Prostate gland (tissue), 2 donors: ENCODE results near the gene PRELP. TPM values are rescaled to one million over a fixed set of nuclear protein-coding genes. Genes with fewer than 3 reads are reported as not detected.

Experiments
- DNase-seq: peaks from one replicate; pipeline ENCODE4 v3.0.0-alpha.2; 2019; ENCODE audit warnings: low spot score
- H3K27ac ChIP-seq, 2 donors: fragments of 200-600 bp; sonication (generic); 2 replicates each; pipeline ENCODE4 v1.5.1; 2017 to 2019
- H3K27me3 ChIP-seq: fragments of 200-600 bp; sonication (generic); replicated peaks from 2 replicates; pipeline ENCODE4 v1.5.1; 2019; ENCODE audit not compliant: insufficient read depth
- H3K36me3 ChIP-seq, 2 donors: fragments of 200-600 bp; sonication (generic); 1 replicate in 1 of 2; 2 replicates in 1 of 2; pipeline versions ENCODE4 v1.5.1 to v1.8.1; 2017 to 2019
- H3K4me1 ChIP-seq: fragments of 200-600 bp; sonication (generic); replicated peaks from 2 replicates; pipeline ENCODE4 v1.5.1; 2019
- H3K4me3 ChIP-seq, 2 donors: fragments of 200-600 bp; sonication (generic); 2 replicates each; pipeline ENCODE4 v1.5.1; 2017 to 2019
- H3K9me3 ChIP-seq: fragments of 200-600 bp; sonication (generic); 2 replicates; pipeline ENCODE4 v1.5.1; 2017
- CTCF ChIP-seq, 4 experiments: fragments of 200-600 bp in 2 of 4; fragments of 450-650 bp in 2 of 4; sonication (generic) in 2 of 4; IDR thresholded peaks; 1 replicate in 3 of 4; 2 replicates in 1 of 4; pipeline ENCODE4 v1.5.1; 2016 to 2019; ENCODE audit warnings: antibody characterized with exemption in 4 of 4, mild to moderate bottlenecking in 2 of 4, moderate library complexity in 2 of 4
- POLR2A ChIP-seq: fragments of 450-650 bp; IDR thresholded peaks from one replicate; pipeline ENCODE4 v1.6.1; 2016; ENCODE audit warnings: antibody characterized with exemption, mild to moderate bottlenecking
- POLR2AphosphoS5 ChIP-seq: sonication (generic); formaldehyde crosslinking; IDR thresholded peaks from one replicate; pipeline ENCODE4 v1.6.1; 2017; ENCODE audit warnings: antibody characterized with exemption
- WGBS: methylation state at CpG from one replicate; pipeline ENCODE4 v1.1.5; 2018; 5-methylcytosine and 5-hydroxymethylcytosine counted together
- intact Hi-C: fragments of 100-400 bp; cut with DNase I; formaldehyde crosslinking; loops from one replicate; pipeline ENCODE4 v1.14.2; 2022
- total RNA-seq, 2 donors: library from RNA; depleted of rRNA; stranded (reverse); fragments of >200 nt; gene quantifications; one replicate each; pipeline ENCODE4 v1.1.0, GENCODE V29; 2016

The PRELP gene
- total RNA-seq, 2 donors from 2014 or later: 17.9 to 43.2 TPM

GRCh38 chr1:203470240-203470639 is 5.4 kb upstream of the PRELP start:
- no peaks in the 10 kb centered on the region for H3K36me3 ChIP-seq
- no peaks in the 10 kb centered on the region for H3K27me3 ChIP-seq
- H3K4me1 ChIP-seq: peaks cover 6% of the 10 kb centered on the region
- H3K9me3 ChIP-seq: no peaks in the 10 kb centered on the region
- TF ChIP-seq POLR2AphosphoS5: no peak
- no peak for TF ChIP-seq CTCF (IDR thresholded peaks at IDR 0.05)
- TF ChIP-seq POLR2A: no peak
- intact Hi-C loops: no loop called here
- DNase-seq: no peak
- 58% methylated on average over 5 of the region's 5 CpGs for WGBS
- no peak overlapping the region for H3K27ac ChIP-seq
- no peak overlapping the region for H3K4me3 ChIP-seq

- no peak overlapping the region for H3K27ac ChIP-seq
- 90% methylated on average over 6 of the region's 6 CpGs for WGBS
Measured at GRCh38 chr1:203471841-203472240, 3.8 kb upstream of the PRELP start.

GRCh38 chr1:203473281-203473680 is 2.3 kb upstream of the PRELP start:
- no peaks in the 10 kb centered on the region for H3K36me3 ChIP-seq
- H3K4me1 ChIP-seq: no peaks in the 10 kb centered on the region
- H3K9me3 ChIP-seq: no peaks in the 10 kb centered on the region
- no peak for DNase-seq
- H3K27me3 ChIP-seq: no peaks in the 10 kb centered on the region
- H3K27ac ChIP-seq: no peak overlapping the region
- H3K4me3 ChIP-seq: no peak overlapping the region
- WGBS: 78% methylated on average over 4 of the region's 4 CpGs
- no peak for TF ChIP-seq POLR2AphosphoS5
- no peak for TF ChIP-seq POLR2A
- TF ChIP-seq CTCF (IDR thresholded peaks at IDR 0.05): no peak
- intact Hi-C loops: no loop called here

More at GRCh38 chr1:203471841-203472240, 3.8 kb upstream of the PRELP start:
- TF ChIP-seq CTCF (IDR thresholded peaks at IDR 0.05) (no peak), POLR2A (no peak), POLR2AphosphoS5 (no peak)
- no peaks in the 10 kb centered on the region for H3K9me3 ChIP-seq
- no peak for DNase-seq
- no peaks in the 10 kb centered on the region for H3K27me3 ChIP-seq
- intact Hi-C loops: no loop called here
- H3K4me1 ChIP-seq: no peaks in the 10 kb centered on the region
- H3K4me3 ChIP-seq: no peak overlapping the region
- H3K36me3 ChIP-seq: no peaks in the 10 kb centered on the region

GRCh38 chr1:203473781-203474305 is 1.8 kb upstream of the PRELP start:
- Histone ChIP-seq H3K27me3 (no peaks in the 10 kb centered on the region), H3K9me3 (no peaks in the 10 kb centered on the region), H3K27ac (peak overlapping the region; percentile 67 to 78), H3K36me3 (no peaks in the 10 kb centered on the region), H3K4me3 (no peak overlapping the region), H3K4me1 (no peaks in the 10 kb centered on the region)
- WGBS: 78% methylated on average over 9 of the region's 9 CpGs
- no peak for DNase-seq
- no peak for TF ChIP-seq CTCF (IDR thresholded peaks at IDR 0.05)
- no peak for TF ChIP-seq POLR2A
- no peak for TF ChIP-seq POLR2AphosphoS5
- intact Hi-C loops: no loop called here

- Histone ChIP-seq H3K9me3 (no peaks in the 10 kb centered on the region), H3K27ac (peak overlapping the region; percentile 67 to 78), H3K36me3 (no peaks in the 10 kb centered on the region), H3K27me3 (no peaks in the 10 kb centered on the region), H3K4me1 (no peaks in the 10 kb centered on the region), H3K4me3 (peak overlapping the region; percentile 15 to 26)
- DNase-seq: no peak
- 42% methylated on average over 9 of the region's 9 CpGs for WGBS
- intact Hi-C loops: no loop called here
- no peak for TF ChIP-seq POLR2AphosphoS5
- TF ChIP-seq POLR2A: no peak
- no peak for TF ChIP-seq CTCF (IDR thresholded peaks at IDR 0.05)
Measured at GRCh38 chr1:203476216-203476814, 709 bp downstream of the PRELP start.
